HG03025 (cell line): ENCODE data around the gene SHC2.

Experiments used
- ATAC-seq: cut with Tn5 transposase; IDR thresholded peaks from one replicate; pipeline ENCODE4 v1.9.1; 2021; ENCODE audit warnings: mild to moderate bottlenecking, moderate library complexity; ENCODE audit not compliant: unreplicated experiment, low FRiP score

Gene SHC2

DNA sequence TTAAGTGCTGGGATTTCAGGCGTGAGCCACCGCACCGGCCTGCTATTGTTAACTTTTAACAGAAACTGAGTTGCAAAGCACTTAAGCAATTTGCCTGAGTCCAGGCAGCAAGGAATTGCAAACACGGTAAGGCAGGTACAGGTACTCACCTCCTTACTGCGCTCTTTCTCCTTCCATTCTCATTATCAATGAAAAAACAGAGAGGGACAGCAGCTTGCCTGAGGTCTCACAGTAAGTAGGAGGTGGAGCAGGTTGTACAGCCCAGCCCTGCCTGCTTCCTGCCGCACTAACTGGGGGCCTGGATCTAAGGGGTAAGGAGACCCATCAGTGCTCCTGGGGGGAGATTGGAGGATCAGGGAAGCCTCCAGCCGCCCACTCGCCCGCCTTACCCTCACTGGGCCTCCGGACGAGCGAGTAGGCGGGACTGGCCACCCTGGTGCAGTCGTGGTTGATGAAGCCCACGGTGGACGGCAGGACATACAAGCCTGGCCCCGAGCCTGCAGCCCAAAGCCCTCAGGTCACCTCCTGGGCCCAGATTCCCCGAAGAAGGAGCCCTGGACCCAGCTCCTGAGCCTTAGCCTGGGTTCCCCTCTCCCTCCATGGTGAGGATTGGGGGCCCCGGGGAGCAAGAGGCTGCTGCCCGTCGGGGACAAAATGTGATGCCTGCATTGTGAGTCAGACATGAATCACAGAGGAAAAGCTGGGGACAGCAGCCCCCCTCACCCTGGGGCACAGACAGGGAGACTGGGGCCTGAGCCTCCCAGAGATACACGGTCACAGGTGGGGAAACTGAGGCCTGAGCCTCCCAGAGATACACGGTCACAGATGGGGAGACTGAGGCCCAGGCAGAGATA, 11.4 kb upstream of the SHC2 start:
- ATAC-seq: no peak

DNA sequence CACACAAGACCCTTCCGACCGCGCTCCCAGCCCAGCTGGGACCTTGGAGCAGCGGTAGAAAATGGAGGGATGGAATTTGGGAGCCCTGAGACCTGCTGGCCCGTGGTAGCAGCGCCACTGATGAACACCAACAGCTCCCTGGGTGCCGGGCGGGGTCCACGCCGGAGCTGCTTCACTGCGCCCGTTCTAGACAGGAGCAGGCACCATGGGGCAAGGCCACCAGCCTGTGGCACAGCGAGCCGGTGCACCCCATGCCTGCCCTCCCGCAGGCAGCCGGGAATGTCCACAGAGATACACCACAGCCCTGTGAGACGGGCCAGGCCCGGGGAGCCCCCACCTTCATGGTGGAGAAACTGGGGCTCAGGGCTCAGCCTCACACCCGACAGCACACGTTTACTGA, 9.9 kb upstream of the SHC2 start:
- ATAC-seq: no peak

DNA sequence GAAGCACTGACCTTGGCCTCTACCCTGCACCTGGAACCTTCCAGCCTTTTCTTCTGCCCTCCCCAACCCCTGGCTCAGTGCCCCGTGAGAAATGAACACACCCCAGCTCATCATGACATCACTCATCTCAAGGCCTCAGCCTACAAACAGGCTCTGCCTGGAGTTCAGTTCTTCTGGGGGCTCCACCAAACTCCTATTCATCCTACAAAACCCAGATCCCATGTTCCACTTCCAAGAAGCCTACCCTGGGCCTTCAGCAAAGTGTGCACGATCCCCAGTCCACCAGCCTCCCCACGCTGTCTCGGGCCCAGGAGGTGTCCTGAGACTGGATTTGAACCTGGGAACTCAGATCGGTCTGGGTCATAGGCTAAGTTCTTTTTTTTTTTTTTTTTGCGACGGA, 9.0 kb upstream of the SHC2 start:
- no peak for ATAC-seq

DNA sequence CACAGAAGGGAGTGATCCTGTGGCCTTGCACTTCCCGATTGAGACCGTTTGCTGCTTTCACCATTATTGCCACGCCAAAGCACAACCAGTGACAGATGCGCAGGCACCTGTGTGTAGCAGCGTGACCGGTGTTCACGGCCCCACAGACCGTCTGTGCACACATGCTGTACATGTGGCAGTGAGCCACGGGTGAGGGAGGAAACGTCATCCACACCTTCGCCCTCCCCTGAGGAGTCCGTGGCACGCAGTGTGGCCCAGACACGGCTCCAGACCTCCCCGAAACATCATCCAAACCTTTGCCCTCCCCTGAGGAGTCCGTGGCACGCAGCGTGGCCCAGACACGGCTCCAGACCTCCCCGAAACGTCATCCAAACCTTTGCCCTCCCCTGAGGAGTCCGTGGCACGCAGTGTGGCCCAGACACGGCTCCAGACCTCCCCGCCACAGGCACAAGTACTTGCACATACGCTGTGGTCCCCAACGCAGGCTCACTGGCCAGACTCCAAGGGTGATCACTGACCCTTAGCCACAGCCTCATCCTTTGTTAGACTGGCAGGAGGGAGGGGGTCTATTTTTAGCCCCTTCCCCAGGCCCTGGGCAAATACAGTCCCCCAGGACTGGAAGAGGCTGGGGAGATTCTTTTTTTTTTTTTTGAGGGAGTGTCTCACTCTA, 7.9 kb upstream of the SHC2 start:
- no peak for ATAC-seq

DNA sequence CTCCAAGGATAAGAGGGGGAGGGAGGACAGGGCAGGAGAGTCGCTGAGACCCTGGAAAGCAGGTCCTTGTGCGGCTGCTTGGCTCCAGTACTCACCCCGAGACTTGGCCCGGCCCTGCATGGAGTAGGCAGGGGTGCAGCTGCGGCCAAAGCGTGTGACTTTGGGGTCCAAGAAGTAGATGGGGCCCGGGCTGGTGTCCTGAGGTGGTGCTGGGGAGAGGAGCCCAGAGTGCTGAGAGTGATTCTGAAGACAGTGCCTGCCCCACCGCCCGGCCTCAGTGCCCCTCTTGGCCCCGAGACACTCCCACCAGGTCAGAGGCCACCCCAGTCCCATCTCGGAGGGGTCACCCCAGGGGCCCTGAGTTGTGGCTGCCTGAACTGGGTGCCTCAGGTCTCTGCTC, 6.7 kb upstream of the SHC2 start:
- no peak for ATAC-seq

DNA sequence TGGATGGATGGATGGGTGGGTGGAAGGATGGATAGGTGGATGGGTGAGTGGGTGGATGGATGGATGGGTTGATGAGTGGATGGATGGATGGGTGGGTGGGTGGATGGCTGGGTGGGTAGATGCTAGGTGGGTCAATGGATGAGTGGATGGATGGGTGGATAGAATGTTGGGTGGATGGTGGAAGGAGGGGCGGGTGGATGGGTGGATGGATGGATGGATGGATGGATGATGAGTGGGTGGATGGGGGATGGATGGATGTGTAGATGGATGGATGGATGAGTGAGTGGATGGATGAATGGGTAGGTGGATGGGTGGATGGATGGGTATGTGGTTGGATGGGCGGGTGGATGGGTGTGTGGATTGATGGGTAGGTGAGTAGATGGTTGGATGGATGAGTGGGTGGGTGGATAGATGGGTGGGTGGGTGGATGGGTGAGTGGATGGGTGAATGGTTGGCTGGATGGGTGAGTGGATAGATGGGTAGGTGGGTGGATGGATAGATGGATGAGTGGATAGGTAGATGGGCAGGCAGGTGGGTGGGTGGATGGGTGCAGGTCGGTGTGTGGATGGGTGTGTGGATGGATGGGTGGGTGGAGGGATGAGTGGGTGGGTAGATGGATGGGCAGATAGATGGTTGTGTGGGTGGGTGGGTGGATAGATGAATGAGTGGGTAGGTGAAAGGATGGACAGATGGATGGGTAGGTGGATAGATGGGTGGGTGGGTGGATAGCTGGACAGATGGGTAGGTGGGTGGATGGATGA, 4.4 kb upstream of the SHC2 start:
- ATAC-seq: no peak

DNA sequence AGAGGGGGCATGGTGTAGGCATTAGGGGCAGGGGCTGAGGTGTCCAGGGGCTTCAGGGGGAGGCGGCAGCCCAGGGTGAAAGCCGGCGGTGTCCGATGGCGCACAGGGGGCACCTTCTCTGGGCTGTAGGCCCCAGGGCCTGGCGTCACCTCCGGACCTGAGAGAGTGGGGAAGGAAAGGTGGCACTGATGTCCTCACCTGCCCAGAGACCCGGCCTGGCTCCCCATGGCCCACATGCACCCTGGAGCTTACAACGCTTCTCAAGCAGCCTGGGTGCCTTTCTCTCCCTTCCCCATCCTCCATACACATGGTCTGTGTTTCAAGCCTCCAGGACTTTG, 3.3 kb upstream of the SHC2 start:
- no peak for ATAC-seq

DNA sequence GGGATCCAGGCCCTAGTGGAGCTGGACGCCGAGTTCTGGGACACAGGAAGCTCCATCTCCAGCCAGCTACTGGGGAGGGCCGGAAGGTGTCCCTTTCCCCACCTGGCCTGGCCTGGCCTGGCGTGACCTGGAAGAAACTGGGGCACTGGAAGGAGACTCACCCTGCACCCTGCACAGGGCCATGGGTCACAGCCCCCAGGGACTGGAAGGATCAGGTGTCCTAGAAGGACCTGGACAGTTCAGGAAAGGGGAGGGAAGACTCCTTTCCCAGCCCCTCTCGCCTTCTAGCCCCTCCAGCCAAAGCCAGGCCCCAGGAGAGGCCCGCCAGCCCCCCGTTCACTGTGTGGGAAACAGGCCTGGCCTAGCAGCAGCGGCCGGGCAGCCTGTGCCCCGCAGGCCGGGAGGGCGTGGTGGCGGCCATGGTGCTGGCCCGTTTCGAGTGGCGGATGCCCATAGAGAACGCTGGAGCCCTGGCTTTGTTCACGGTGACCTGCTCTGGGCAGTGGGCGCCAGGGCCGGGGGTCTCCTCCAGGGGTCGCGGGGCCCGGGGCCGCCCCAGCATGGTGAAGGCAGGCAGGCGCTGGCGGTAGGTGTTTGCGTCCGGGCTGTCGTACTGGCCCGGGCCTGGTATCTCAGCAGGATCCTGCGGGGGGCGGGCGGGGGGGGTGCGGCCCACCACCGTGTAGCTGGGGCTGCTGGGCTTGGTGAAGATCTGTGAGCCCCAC, 2.8 kb upstream of the SHC2 start:
- no peak for ATAC-seq

DNA sequence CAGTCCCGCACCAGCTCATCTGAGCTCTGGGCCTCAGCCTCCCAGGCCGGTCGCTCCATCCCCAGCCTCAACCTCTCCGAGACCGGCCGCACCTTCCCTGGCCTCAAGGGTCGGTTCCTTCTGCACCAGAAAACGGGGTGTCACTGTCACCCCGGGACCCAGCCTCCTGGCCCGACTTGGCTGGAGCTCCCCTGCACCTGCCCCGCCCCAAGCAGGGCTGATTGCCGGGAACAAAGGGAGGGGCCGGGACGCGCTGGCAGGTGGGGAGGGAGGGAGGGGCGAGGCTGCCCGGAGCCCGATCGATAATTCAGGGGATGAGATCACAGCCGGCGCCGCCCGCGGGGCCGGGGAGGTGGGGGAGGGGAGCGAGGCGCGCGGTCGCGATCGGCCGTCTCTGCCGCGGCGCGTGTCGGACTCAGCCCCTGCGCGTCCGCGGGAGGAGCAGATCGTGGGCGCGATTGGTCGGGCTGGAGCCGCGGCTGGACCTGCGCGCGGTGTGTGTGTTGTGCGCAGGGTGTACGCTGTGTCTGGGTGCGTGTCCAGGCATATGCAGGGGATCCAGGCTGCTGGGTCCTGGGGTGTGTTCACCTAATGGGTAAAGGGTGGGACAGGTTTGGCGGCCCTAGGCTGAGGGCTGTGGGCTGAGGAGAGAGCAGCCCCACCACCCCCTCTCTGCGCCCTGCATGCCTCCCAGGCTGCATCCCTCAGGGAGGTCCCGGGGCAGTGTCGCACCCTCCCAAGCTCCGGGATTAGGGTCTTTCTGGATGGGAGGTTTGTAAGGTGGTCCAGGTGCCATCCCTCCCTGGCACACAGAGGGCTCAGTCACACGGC, 1.1 kb upstream of the SHC2 start:
- ATAC-seq: no peak

DNA sequence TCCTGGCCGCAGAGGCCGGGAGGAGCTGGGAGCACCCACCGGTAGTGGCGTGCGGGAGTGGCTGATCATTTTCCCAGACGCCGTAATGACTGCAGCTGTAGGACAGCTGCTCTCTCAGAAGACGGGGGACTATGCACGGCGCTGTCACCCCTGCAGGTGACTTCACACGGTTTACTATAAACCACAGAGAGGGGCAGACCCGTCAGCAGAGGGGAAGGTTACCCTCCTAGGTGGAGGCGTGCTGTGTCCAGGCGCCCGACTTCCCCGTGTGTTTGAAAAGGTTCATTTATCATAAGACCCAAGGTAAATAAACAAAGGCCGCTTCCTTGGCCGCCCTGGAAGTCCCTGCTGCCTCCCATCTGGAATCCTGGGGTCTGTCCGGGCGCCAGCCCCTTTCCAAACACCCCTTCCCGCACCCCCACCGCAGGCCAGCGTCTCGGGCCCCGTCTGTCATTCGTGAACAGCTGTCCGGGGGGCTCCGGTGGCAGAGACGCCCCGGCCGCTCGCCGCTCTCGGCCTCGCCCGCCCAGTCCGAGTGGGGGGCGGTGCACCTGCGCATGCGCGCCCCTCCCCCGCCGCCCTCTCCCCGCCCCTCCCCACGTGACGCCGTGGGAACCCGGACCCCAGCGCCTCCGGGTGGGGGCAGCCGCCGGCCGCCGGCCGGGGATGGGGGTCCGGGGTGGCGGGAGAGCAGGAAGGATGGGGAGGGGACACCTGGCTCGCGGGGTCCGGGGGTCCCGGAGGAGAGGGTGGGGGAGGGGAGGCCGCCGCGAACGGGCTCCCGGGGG, 915 bp downstream of the SHC2 start:
- ATAC-seq: no peak

DNA sequence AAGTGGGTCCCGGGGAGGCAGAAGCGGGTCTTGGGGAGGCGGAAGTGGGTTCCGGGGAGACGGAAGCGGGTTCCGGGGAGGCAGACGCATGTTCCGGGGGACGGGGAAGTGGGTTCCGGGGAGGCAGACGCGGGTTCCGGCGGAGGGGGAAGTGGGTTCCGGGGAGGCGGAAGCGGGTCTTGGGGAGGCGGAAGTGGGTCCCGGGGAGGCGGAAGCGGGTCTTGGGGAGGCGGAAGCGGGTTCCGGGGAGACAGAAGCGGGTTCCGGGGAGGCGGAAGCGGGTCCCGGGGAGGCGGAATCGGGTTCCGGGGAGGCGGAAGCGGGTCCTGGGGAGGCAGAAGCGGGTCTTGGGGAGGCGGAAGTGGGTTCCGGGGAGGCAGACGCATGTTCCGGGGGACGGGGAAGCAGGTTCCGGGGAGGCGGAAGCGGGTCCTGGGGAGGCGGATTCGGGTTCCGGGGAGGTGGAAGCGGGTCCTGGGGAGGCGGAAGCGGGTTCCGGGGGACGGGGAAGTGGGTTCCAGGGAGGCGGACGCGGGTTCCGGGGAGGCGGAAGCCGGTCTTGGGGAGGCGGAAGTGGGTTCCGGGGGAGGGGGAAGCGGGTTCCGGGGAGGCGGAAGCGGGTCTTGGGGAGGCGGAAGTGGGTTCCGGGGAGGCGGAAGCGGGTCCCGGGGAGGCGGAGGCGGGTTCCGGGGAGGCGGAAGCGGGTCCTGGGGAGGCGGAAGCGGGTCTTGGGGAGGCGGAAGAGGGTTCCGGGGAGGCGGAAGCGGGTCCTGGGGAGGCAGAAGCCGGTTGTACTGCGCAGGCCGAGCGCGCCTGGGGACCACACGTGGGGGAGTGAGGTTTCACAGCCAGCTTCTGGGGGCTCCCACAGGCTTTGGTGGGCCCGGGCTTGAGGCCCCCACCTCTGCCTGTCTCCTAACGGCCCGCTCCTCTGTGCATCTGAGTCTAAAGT, 2.5 kb downstream of the SHC2 start:
- ATAC-seq: no peak

DNA sequence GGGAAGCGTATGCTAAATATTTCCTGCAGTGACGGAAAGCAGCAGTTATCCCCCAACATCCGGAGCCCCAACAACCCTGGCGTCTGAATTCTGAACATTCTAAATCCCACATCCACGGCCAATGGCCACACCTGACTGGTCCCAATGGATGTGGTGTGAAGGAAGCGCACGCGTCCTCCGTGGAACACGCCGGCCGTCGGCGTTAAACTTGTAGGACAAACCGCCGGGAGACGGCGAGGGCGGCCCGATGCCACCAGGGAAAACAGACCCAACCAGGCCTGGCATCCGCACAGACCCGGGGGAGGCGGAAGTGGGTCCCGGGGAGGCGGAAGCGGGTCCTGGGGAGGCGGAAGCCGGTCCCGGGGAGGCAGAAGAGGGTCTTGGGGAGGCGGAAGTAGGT, 3.2 kb downstream of the SHC2 start:
- ATAC-seq: no peak

DNA sequence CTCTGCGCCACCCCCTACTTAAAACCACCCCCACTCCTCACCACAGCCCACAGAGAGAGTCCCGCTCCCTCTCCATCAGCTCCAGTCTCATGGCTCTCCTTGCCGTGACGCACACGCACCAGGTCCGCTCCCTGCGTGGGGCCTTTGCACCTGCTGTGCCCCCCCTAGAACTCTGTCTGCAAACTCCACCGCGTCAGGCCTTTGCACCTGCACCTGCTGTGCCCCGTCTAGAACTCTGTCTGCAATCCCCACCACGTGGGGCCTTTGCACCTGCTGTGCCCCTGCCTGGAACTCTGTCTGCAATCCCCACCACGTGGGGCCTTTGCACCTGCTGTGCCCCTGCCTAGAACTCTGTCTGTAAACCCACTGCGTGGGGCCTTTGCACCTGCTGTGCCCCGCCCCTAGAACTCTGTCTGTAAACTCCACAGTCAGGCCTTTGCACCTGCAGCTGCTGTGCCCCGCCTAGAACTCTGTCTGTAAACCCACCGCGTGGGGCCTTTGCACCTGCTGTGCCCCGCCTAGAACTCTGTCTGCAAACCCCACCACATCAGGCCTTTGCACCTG, 4.2 kb downstream of the SHC2 start:
- ATAC-seq: no peak

DNA sequence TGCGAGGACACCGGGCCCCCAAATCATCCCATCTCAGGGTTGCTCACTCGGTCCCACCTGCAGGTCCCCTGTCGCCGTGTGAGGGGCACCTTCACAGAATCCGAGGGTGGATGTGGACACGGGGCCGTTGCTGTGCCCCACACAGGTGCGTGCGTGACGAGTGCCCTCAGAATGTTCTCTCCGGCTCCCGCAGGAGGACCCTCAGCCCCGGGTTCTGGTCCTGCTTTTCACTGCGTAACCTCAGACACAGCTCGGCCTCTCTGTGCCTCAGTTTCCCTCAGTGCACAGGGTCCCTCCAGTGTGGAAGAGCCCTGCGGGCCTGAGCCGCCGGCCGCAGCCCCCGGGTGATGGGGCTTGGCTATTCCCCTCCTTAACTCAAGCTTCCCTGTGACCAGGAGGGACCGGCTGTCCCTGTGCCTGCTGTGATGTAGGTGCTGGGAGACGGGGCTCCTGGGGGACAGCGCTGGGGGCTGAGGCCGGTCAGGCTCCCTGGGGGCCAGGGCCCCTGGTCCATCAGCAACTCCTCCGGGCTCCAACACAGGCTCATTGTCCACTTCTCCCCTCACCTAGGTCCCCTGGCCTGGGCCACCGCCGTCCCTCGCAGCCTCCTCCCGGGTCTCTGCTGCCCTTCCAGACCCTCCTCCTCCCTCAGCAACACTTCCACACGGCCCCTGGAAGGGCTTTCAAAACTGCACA, 4.8 kb downstream of the SHC2 start:
- ATAC-seq: no peak

DNA sequence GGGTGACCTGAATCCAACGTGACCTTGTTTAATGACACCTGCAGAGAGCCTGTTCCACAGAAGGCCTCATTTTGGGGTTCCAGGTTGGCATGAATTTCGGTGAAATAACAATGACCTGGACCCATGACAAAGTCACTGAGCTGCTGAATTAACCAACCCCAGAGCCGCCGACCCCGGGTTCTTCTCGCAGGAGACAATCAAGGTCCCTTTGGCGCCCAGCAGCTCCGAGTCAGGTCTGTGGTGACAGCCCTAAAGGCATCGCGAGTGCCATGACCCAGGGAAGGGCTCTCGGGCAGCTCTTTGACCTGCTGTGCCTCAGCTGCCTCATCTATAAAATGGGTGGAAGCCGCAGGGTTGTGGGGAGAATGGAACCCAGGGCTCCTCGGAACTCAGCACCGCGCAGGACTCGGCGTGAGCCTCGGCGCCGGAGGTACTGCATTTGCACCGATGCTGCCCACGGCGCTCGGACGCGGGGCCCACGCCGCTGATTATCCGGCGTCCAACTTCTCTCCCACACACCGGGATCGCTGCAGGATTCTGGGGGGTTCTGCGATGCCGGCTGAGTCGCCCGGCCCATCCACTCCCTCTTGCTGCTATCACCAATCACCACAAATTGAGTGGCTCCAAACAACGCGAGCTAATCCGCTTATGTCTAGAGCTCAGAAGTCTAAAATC, 5.7 kb downstream of the SHC2 start:
- no peak for ATAC-seq

DNA sequence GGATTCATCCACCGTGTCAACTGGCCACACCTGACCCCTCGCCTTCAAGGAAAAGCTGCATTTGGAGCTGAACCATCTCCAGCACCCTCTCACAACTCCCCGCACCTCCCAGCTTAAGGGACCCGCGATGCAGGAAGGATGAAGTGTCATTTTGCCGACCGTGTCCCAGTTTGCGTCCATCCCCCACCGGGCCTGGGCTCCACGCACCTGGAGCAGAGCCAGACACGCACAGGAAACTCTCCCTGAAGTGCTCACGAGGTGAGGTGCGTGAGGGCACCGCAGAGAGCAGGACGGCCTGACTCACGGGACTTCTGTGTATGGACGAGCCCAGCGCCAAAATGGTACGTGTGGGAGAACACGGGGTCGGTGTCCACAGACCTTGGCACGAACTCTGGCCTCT, 7.2 kb downstream of the SHC2 start:
- no peak for ATAC-seq

DNA sequence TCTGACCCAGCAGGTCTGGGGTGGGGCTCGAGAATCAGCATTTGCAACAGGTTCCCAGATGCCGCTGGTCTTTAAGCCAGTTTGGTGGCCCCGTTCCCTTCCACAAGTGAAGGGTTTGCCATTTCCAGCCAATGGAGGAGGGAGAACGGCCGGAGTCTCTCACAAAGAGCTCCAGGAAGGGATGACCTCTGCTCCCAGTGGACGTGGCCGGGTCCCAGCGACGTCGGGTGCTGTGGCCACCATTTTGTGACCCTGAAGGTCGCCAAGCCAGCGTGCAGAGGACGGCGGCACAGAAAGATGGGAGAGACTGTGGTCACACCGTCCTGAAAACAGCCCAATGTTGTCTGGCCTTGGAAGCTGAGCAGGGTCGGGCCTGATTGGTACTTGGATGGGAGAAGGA, 8.0 kb downstream of the SHC2 start:
- ATAC-seq: no peak
